K562 (cell line): ENCODE results near the gene FGR. TPM values are rescaled to one million over a fixed set of nuclear protein-coding genes. Genes with fewer than 3 reads are reported as not detected.

ENCODE experiments used
- BCOR ChIP-seq: fragments of 450-650 bp; IDR thresholded peaks from 2 replicates; pipeline ENCODE4 v1.6.1; 2016
- CC2D1A ChIP-seq: fragments of 450-650 bp; IDR thresholded peaks from 2 replicates; pipeline ENCODE4 v1.6.1; 2017; ENCODE audit warnings: mild to moderate bottlenecking
- CREBBP ChIP-seq: IDR thresholded peaks from one replicate; pipeline ENCODE4 v1.6.1; 2012; ENCODE audit warnings: low read depth, mild to moderate bottlenecking, control low read depth, inconsistent platforms, low read length
- E2F8 ChIP-seq: fragments of 450-650 bp; IDR thresholded peaks from 2 replicates; pipeline ENCODE4 v1.7.1; 2018; ENCODE audit warnings: mild to moderate bottlenecking, low read depth; ENCODE audit not compliant: partially characterized antibody
- HDAC3 ChIP-seq: fragments of 450-650 bp; IDR thresholded peaks from 2 replicates; pipeline ENCODE4 v1.6.1; 2018; ENCODE audit warnings: borderline replicate concordance, mild to moderate bottlenecking, moderate library complexity; ENCODE audit not compliant: partially characterized antibody
- HDAC6 ChIP-seq: IDR thresholded peaks from 2 replicates; pipeline ENCODE4 v1.6.1; 2012; ENCODE audit warnings: low read depth, mild to moderate bottlenecking, control low read depth, inconsistent platforms, low read length, moderate library complexity
- KAT8 ChIP-seq: fragments of 450-650 bp; IDR thresholded peaks from 2 replicates; pipeline ENCODE4 v1.6.1; 2016; ENCODE audit warnings: low read depth, mild to moderate bottlenecking
- KLF1 ChIP-seq: fragments of 450-650 bp; IDR thresholded peaks from 2 replicates; pipeline ENCODE4 v1.6.1; 2016; ENCODE audit warnings: missing genetic modification characterization, missing compliant biosample characterization
- MAFF ChIP-seq: IDR thresholded peaks from 2 replicates; pipeline ENCODE4 v1.6.1; 2012; ENCODE audit warnings: low read length, improper control_type of control experiment
- MAFK ChIP-seq: IDR thresholded peaks from 2 replicates; pipeline ENCODE4 v1.6.1; 2011; ENCODE audit warnings: low read length, improper control_type of control experiment
- MCM7 ChIP-seq, 2 experiments: fragments of 450-650 bp; IDR thresholded peaks; 2 replicates each; pipeline ENCODE4 v1.6.1; 2016 to 2018
- NCOA1 ChIP-seq: fragments of 450-650 bp; IDR thresholded peaks from 2 replicates; pipeline ENCODE4 v1.6.1; 2016; ENCODE audit warnings: low read depth
- NFXL1 ChIP-seq: fragments of 450-650 bp; formaldehyde crosslinking; IDR thresholded peaks from 2 replicates; pipeline ENCODE4 v1.4.0; 2021; ENCODE audit warnings: mild to moderate bottlenecking
- PHF8 ChIP-seq: fragments of 200-600 bp; sonication (generic); IDR thresholded peaks from 2 replicates; pipeline ENCODE4 v1.6.1; 2012; ENCODE audit warnings: mixed run types, mild to moderate bottlenecking, inconsistent platforms, low read length, moderate library complexity, borderline replicate concordance
- PKNOX1 ChIP-seq: fragments of 450-650 bp; IDR thresholded peaks from 2 replicates; pipeline ENCODE4 v1.6.1; 2016
- RFX5 ChIP-seq: IDR thresholded peaks from 2 replicates; pipeline ENCODE4 v1.6.1; 2011; ENCODE audit warnings: low read depth, mild to moderate bottlenecking, improper control_type of control experiment, low read length
- SMARCA5 ChIP-seq: fragments of 450-650 bp; IDR thresholded peaks from 2 replicates; pipeline ENCODE4 v1.6.1; 2016
- SRSF3 ChIP-seq: fragments of 200-400 bp; formaldehyde crosslinking; IDR thresholded peaks from 2 replicates; pipeline ENCODE4 v1.6.1; 2016; ENCODE audit warnings: mild to moderate bottlenecking, low read length, moderate library complexity; ENCODE audit not compliant: insufficient read depth
- TCF7L2 ChIP-seq: fragments of 150-350 bp; IDR thresholded peaks from 2 replicates; pipeline ENCODE4 v1.6.1; 2016; ENCODE audit warnings: low read depth, mild to moderate bottlenecking, low read length, moderate library complexity
- THAP12 ChIP-seq: fragments of 250-450 bp; sonication (Bioruptor Pico); IDR thresholded peaks from 2 replicates; pipeline ENCODE4 v1.9.0; 2021; ENCODE audit warnings: mild to moderate bottlenecking, inconsistent platforms
- USF2 ChIP-seq: sonication (generic); formaldehyde crosslinking; IDR thresholded peaks from 2 replicates; pipeline ENCODE4 v1.5.0; 2020; ENCODE audit warnings: missing genetic modification reagents
- ZFP91 ChIP-seq: sonication (generic); formaldehyde crosslinking; IDR thresholded peaks from 2 replicates; pipeline ENCODE4 v1.8.0; 2022; ENCODE audit warnings: mild to moderate bottlenecking, missing genetic modification reagents
- polyA plus RNA-seq, 8 experiments: library from polyadenylated mRNA; depleted of rRNA in 4 of 8; stranded (reverse) in 5 of 8; unstranded in 3 of 8; fragments of >200 nt; fragmentation: Nextera tagmentation in 2 of 8; fragmentation: Illumina TruSeq in 1 of 8; extraction: Ambion mirVana in 2 of 8; extraction: Trizol in 1 of 8; gene quantifications; 2 replicates each; pipeline versions ENCODE4 v1.2.1 to v1.2.3, GENCODE V29; 2011 to 2014; ENCODE audit warnings: inconsistent platforms in 1 of 8, missing spikeins in 1 of 8
- total RNA-seq, 7 experiments: library from RNA; depleted of rRNA in 6 of 7; stranded (reverse); fragments of >200 nt in 6 of 7; fragmentation: Illumina TruSeq in 2 of 7; extraction: Trizol in 2 of 7; gene quantifications; 2 replicates each; pipeline versions ENCODE4 v1.2.1 to v1.2.3, GENCODE V29; 2011 to 2021; ENCODE audit warnings: low replicate concordance in 1 of 7

The FGR gene
- total and polyA plus RNA-seq, 9 of the 15 experiments (the other 6 are each of a cell fraction or from before 2014, with no cell fraction given): 0.04 to 0.11 TPM; not detected in 7

- no peak for TF ChIP-seq NCOA1
- TF ChIP-seq E2F8: no peak
- no peak for TF ChIP-seq NFXL1
- TF ChIP-seq CREBBP: no peak
- peak; percentile 63 for TF ChIP-seq PKNOX1
- no peak for TF ChIP-seq ZFP91 (CRISPR knock-in tag)
- peak; percentile 47 for TF ChIP-seq USF2 (CRISPR knock-in tag)
- TF ChIP-seq HDAC3: no peak
- no peak for TF ChIP-seq MCM7 (IDR thresholded peaks at IDR 0.05)
- no peak for TF ChIP-seq KAT8
- TF ChIP-seq TCF7L2: no peak
- TF ChIP-seq RFX5: no peak
- TF ChIP-seq PHF8: peak; percentile 25; the same call in 1 of the 2 replicates
- no peak for TF ChIP-seq CC2D1A
- peak; percentile 93 for TF ChIP-seq BCOR
- TF ChIP-seq SRSF3: no peak
- no peak for TF ChIP-seq HDAC6
- TF ChIP-seq MAFF: no peak
- TF ChIP-seq SMARCA5: no peak
- no peak for TF ChIP-seq THAP12 (CRISPR knock-in tag)
- TF ChIP-seq MAFK: no peak
- 0 out of 2 replicates have a peak, but pooled peaks have one; percentile 19 for TF ChIP-seq KLF1
These were observed 15.7 kb upstream of the FGR start (continued) for GRCh38 chr1:27650539-27651175.
